Right ventricle myocardium superior (tissue), 1 donor: ENCODE measurements around the gene CDC23. TPM values are rescaled to one million over a fixed set of nuclear protein-coding genes. Genes with fewer than 3 reads are reported as not detected.
"Not testable (repeated sequence)": the region's sequence is repeated elsewhere in the genome, so short reads cannot be mapped to it uniquely, and the experiment has no call there.

Source experiments
- ATAC-seq: fragments of 200-7000 bp; cut with Tn5 transposase; one replicate; pipeline ENCODE4 v1.9.1; 2020; ENCODE audit warnings: mild to moderate bottlenecking; ENCODE audit not compliant: poor library complexity
- DNase-seq: peaks from one replicate; pipeline ENCODE4 v3.0.0-alpha.2; 2020
- intact Hi-C: fragments of 100-400 bp; cut with DNase I; formaldehyde crosslinking; loops from one replicate; pipeline ENCODE4 v1.11.2; 2022
- long read RNA-seq: library from polyadenylated mRNA; unstranded; transcript quantifications from one replicate; pipeline ENCODE4 v2.0.0, GENCODE V29; 2021
- total RNA-seq: library from RNA; stranded (reverse); fragmentation: NEBNext Ultra II Directional; extraction: Animal tissue kit (Norgen Biotek cat#: 25700); gene quantifications from one replicate; pipeline ENCODE4 v1.2.1, GENCODE V29; 2021
- donor health status: DM: no; HTN: yes; CAD: no; lungs with severe emphysema.

CDC23 gene, protein sequence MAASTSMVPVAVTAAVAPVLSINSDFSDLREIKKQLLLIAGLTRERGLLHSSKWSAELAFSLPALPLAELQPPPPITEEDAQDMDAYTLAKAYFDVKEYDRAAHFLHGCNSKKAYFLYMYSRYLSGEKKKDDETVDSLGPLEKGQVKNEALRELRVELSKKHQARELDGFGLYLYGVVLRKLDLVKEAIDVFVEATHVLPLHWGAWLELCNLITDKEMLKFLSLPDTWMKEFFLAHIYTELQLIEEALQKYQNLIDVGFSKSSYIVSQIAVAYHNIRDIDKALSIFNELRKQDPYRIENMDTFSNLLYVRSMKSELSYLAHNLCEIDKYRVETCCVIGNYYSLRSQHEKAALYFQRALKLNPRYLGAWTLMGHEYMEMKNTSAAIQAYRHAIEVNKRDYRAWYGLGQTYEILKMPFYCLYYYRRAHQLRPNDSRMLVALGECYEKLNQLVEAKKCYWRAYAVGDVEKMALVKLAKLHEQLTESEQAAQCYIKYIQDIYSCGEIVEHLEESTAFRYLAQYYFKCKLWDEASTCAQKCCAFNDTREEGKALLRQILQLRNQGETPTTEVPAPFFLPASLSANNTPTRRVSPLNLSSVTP
- 18.6 TPM for total RNA-seq
- long read RNA-seq, transcript CDC23-202 (16 exons, 3,155 nt), result major isoform, 53 of 58 reads
- long read RNA-seq, partial matches to known transcripts, result 2 of 58 reads
- long read RNA-seq, other reads (novel, unspliced or antisense), result 1 of 58 reads

DNA sequence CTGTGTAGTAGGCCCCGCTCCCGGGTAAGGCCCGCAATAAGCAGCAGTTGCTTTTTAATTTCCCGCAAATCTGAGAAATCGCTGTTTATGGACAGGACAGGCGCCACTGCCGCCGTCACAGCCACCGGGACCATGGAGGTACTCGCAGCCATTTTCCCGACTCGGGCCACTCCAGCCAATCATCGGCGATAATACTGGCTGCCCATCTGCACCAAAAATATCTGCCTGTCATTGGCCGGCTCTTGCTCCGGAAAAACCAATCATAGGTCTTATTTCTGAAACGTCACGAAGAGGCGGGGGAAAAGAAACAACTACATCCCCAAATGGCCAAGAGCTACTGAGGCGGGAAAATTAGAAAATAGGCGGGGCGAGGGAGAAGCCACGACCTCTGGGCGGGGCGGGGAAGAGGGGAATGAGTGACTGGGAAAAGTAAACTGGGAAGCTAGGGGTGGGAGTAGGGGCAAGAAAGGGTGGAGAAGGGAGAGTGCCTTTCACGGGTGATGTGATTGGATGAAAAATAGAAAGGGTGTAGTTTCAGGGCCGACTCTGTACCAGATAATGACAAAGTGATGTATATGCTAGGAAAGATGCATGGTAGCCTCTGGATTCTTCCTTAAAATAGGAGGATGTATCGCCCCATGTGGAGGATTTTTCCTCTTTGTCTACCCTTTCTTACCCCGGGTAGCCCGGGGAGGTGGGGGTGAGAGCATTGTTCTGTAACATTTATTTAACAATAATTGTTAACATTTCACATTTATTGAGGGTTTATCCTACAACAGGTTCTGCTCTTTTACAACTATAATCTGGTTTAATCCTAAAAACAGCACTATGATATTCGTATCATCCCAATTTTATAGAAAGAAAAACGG, at the start of gene CDC23:
TSS of gene CDC23 (minus strand) at position 163 of the 869 bp plus-strand sequence. CDS start at position 152, 11 bp downstream.
- DNase-seq (peak; percentile 92), ATAC-seq (peak; percentile 99)
- intact Hi-C loops, result no loop called here

DNA sequence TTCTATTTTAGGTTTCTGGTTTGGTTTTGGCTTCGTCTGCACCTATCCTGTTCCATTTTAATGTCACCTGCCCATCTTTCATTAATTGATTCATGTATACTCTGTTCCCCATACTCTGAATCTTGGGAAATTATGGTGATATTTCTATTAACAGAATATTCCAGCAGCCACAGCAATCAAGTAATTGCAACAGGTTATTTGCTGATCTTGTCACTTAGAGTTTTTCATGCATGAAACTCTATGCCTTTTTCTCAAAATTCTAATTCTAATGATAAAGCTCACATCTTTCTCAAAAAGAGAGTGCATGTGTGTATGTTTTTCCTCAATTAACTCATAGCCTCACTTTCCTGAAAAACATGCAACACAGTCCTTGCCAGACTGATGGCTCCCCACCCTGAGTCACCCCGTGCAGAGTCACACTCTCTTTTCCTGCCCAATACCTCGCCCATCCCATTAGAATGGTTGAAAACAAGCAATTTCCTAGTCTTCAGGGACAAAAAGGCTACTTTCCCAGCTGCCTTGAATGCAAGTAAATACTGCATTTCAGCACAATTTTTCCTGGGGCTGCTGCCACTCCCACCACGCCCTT, 45.7 kb upstream of the CDC23 start:
- intact Hi-C loops, result no loop called here
- DNase-seq (no peak), ATAC-seq (no peak)

DNA sequence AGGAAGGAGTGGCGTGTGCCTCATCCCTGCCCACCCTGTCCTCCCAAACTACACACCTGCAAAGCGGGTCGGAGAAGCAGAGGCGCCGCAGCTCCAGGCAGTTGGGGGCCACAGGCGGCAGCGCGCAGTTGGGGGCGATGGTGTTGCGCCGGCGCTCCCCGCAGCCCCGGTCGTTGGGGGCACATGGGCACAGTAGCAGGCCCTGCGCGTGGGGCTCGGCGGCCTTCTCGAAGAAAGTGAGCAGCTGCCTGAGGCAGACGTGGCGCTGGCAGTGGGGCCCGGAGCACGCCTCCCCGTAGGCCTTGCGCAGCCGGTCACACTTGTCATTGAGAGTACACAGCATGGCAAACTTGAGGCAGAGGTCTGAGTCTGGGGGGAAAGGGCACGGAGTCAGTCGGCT, 44.5 kb upstream of the CDC23 start:
- ATAC-seq (no peak), DNase-seq (no peak)
- intact Hi-C loops, result no loop called here

DNA sequence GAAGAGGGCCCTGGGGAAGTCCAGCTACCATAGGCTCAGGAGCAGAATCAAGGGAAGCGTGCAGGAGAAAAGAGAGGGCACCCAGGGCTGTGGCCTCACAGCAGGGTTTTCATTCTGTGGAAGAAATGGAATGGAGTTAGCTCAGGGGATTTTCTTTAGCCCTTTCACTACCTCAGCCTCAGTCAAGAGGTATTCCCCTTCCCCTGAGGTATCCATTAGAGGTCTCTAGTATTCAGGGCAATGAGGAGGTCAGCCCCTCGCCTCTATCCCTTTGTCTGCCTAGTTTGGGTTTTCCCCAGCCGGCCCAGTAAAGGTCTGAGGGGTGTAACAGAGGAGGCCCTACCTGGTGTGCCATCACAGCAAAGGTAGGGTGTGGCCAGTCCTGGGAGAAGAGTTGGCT, 39.8 kb upstream of the CDC23 start:
- ATAC-seq (no peak), DNase-seq (no peak)
- intact Hi-C loops, result no loop called here

DNA sequence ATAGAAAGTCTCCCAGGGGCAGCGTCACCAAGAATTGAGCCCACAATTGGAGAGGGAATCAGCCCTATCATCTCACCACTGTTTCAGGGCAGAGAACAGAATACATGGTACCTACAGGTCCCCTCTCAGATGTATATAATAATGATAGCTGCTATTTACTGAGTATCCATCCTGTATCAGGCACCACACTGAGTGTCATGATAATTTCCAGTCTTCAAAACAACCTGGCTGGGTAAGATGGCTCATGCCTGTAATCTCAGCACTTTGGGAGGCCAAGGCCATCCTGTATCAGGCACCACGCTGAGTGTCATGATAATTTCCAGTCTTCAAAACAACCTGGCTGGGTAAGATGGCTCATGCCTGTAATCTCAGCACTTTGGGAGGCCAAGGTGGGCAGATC, 34.7 kb upstream of the CDC23 start:
- DNase-seq, intact Hi-C loops, ATAC-seq: not testable (repeated sequence)

DNA sequence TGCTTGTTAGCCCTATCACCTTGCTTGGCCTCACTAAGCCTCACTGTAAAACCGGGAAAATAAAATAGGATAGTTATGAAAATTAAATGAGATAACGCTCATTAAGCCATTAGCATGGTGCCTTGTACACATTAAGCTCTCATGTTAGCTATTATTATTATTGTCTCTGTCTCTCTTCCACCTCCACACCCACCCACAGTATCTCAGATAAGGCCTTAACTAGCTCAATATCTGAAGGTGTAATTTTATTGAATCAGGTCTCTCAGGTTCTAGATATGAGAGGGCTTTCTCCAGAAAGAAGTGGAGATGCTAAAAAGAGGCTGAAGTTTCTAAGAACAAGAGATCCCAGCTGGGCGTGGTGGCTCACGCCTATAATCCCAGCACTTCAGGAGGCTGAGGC, 33.7 kb upstream of the CDC23 start:
- DNase-seq (no peak), ATAC-seq (no peak)
- intact Hi-C loops, result no loop called here

DNA sequence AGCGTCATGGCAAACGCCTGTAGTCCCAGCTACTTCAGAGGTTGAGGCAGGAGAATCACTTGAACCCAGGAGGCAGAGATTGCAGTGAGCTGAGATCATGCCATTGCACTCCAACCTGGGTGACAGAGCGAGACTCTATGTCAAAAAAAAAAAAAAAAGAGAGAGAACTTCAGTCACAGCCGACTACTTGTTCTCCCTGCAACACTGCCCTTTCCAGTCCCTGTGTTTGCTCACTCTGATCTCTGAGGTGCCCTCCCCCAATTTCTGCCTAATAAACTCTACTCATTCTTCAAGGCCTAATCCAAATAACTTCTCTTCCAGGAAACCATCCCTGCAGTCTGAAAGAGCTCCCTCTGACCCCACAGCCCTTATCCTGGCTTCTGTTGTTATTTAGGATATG, 33.2 kb upstream of the CDC23 start:
- DNase-seq, result no peak
- intact Hi-C loops, result no loop called here
- no peak for ATAC-seq

DNA sequence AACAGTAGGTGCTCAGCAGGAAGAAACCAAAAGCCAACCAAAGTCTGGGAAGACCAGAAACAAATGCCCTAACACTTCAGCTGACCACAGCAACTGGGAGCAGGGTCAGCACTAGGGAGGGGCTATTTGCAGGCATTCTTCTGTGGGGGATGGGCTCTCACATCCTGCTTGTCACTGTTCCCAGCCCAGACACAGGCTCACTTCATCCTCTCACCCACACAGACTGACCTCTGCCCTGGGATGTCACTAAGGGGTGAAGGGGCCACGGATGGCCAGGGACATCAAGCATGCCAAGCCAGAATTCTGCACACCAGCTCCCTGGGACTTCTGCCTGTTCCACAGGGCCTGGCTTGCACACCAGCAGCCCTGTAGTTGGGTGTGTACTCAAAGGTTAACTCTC, 32.6 kb upstream of the CDC23 start:
- DNase-seq, result no peak
- intact Hi-C loops, result no loop called here
- ATAC-seq, result no peak

DNA sequence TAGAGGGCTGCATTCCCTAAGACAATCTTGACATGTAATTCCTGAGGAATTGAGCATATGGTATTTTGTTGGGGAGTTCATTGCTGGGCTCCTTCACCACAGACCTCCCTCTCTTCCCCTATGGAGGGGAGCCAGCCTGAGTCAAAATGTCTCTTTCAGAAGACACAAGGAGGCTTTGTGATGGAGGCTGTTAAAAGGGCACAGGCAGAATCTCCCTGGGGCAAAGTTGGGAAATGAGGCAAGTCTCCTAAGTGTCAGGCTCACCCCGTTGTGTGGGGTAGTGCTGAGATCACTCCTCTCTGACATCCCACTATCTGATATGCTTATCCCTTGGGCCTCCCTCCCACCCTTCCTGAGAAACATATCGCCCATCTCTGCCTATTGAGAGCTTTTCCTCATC, 30.7 kb upstream of the CDC23 start:
- ATAC-seq (no peak), DNase-seq (no peak)
- intact Hi-C loops, result no loop called here

DNA sequence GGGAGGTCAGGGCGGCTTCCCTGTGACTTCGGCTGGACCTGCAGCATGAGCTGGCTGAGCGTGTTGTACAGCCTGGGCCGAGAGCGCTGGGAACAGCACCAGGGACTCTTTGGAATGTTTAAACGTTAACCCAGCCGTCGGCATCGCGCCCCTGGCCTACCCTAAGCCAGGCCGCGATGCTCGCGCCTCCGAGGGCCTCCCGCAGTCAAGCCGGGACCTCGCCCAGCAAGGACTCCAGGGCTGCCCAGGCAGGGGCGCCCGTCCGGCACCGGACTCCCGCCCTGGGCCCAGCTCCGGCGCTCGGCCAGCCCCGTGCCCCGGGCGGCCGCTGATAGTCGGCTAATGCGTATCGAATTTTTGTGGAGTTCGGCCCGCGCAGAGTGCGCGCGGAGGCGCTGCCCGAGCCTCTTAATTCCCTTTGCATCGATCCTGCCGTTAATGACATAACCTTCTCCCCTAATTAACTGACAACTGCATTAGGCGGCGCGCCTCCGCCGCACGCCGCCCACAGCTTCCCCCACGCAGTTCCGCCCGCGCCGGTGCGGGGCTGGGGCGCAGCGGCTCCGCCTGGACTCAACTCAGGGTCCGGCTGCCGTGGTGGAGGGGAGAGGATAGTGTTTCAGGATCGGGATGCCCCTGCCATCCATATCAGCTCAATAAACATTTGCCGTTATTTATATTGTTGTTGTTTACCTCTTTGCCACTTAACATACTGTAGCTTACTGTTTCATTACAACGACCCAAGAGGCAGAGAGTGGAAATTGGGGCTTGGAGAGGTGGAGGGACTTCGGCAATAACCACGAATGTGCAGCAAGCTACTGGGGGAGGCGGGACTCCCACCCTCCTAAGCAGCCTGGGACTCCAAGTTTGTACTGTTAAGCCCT, 28.8 kb upstream of the CDC23 start:
- DNase-seq (peak; percentile 50), ATAC-seq (peak; percentile 81)
- intact Hi-C loops, result no loop called here

DNA sequence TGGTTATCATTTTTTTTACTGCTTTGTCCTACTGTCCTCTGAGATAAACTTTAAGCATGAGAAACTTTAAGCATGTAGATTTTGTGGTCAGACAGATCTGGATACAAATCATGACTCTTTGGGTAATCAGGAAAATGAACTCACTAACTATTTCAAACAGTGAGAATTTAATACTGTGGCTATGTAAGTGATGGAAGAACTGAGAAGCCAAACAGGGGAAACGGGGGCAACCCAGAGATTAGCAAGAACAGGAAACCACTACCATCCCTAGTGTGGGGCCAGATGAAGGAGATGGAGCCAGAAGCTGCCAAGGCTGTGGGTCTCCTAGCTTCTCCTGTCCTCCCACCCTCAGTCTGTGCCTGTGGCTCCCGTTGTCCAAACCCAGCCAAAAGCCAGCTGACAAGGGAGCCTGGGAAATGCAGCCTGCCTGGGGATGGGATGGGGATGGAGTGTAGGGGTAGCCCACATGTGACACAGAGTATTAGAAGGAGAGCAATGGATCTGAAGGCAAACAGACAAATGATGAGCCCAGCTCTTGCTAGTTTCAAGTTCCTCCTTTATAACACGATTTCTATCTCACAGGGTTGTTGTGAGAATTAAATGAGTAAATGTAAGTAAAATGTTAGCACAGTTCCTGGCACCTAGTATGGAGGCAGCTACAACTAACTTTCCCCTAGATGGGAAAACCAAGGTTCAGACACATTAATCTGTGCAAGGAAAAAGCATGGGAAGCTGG, 27.7 kb upstream of the CDC23 start:
- no peak for DNase-seq
- ATAC-seq, result no peak
- intact Hi-C loops, result no loop called here

DNA sequence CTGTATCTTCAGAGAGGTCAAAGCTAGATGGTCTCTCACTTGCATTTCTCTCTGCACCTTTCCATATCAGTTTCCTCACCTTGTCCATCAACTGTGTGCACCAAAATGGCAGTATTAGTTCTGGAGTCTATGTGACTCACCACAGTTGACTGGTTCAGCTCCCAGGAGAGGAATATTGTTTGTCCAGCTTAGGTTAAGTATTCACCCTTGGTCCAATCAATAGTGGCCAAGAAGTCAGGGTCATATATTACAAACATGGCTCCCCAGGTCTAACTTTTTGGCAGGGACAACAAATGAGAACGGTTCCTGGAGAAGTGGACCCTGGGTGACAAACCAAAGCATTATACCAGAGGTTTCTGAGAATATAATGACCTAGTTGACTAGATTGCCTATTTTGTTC, 24.9 kb upstream of the CDC23 start:
- intact Hi-C loops, result no loop called here
- ATAC-seq (no peak), DNase-seq (no peak)

DNA sequence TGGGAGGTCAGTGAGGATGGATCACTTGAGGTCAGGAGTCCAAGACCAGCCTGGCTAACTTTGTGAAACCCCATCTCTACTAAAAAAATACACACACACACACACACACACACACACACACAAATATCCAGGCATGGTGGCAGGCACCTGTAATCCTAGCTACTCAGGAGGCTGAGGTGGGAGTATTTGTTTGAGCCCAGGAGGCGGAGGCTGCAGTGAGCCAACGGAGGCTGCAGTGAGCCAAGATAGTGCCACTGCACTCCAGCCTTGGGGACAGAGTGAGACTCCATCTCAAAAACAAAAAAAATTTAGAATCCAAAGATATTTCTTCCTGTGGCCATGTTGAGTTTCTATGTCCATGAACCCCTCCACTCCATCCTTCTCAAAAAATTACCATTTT, 21.5 kb upstream of the CDC23 start:
- intact Hi-C loops, result no loop called here
- DNase-seq (no peak), ATAC-seq (no peak)

DNA sequence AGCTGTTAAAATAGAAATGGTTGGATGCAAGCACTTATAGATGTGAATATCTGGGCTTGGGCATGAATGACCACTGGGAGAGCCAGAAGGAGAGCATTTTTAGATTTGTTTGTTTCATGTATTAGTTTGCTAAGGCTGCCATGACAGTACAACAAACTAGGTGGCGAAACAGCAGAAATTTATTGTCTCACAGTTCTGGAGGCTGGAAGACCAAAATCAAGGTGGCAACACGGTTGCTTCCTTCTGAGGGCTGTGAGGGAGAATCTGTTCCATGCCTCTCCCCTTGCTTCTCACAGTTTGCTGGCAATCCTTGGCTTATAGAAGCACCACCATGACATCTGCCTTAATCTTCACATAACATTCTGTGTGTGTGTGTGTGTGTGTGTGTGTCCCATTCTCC, 20.2 kb upstream of the CDC23 start:
- intact Hi-C loops, result no loop called here
- no peak for ATAC-seq
- DNase-seq, result no peak

DNA sequence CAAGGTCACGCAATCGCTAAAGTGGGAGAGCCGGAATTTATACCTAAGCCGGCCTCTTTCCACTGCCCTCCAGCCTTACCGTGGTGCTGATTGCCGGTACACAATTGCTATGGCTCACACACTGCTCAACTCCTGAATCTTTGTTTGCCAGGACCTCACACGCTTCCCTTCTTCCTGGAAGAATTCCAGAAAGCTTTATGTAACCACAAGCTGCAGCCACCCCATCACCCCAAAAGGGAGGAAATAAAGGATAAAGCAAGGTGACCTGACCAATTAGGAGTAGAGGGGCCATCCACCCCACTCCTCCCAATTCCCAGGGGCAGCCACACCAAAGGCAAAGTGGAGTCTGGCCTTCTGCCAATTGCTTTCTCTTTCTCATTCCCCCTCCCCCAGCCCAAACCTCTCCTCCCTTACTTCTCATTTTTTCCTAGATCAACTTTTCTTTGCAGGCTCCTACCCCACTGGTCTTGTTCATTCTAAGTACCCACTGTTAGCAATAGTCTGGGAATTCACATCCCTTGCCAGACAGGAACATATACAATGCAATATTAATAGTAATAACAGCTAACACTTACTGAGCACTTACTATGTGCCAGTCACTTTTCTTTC, 18.0 kb upstream of the CDC23 start:
- no peak for DNase-seq
- intact Hi-C loops, result no loop called here
- ATAC-seq, result peak; percentile 71

DNA sequence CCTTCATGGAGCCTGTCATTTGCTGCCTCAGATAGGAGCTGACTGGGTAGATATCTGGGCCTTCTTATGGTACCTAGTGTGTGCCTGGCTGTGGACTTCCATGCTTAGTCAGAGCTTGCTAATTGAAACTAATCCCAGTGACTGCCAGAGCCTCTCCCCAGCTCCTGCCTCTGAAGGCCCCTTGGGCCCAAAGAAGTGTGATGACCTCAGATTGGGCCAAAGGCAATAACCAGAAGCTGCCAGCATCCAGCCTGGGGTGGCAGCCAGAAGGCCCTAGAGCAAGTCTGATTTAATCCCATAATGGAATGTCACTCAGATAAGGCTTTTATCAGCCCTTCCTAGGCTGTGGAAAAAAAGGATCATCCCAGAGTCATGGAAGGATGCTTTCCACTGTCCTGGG, 17.1 kb upstream of the CDC23 start:
- intact Hi-C loops, result no loop called here
- ATAC-seq, result peak; percentile 90
- DNase-seq, result peak; percentile 69

DNA sequence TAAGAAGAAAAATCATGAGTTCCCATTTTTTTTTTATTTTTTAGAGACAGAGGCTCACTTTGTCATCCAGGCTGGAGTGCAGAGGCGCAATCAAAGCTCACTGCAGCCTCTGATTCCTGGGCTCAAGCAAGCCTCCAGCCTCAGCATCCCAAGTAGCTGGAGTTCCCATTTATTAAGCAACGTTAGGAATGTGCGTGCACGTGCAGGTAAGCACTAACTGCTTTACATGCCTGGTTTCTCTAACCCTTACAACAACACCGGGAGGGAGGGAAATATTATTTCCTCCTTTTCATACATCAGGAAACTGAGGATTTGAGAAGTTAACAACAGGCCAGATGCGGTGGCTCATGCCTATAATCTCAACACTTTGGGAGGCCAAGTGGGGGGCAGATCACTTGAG, 16.3 kb upstream of the CDC23 start:
- no peak for DNase-seq
- intact Hi-C loops, result no loop called here
- ATAC-seq, result no peak
